ENCODE data around the gene SAE1.

DNA sequence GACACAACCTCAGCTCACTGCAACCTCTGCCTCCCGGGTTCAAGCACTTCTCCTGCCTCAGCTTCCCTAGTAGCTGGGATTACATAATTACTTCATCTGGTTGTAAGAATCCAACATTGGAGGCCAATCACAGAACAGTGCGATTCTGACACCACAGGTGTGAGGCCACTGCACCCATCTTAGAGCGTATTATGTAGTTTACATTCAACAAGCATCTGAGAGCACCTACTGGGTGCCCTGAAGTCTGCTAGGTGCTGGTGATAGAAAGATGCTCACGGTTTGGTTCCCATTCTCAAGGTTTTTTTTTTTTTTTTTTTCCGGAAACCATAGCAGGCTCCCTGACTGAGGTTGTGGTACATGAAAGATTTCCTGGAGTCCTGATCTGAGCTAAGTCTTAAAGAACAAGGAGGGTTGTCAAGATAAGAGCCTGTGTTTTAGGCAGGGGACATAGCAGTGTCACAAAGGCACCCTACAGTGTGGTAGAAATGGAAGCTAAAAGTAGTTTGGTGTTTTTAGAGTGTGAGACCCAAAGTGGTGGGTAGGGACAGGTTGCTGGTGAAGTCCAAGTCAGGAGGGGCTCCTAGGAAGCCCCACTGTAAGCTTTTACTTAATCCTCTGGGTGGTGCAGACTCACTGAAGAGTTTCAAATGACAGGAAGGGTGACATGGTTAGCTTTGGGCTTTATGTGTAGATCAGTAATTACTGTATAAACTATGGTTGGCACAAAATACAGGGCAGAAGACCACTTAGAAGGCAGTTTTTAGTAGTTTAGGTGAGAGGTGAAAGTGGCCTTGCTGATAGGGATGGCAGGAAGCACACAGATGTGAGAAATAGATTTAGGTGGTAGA, 15.2 kb downstream of the SAE1 start:
- TF ChIP-seq EZH2phosphoT487 (IDR thresholded peaks at IDR 0.05; ENCODE audit: insufficient read depth, low read depth), result no peak
- no peak for TF ChIP-seq EZH2 (IDR thresholded peaks at IDR 0.05; ENCODE audit: insufficient read depth, poor library complexity, severe bottlenecking)
